ENCODE results near the gene DLG2.

DNA sequence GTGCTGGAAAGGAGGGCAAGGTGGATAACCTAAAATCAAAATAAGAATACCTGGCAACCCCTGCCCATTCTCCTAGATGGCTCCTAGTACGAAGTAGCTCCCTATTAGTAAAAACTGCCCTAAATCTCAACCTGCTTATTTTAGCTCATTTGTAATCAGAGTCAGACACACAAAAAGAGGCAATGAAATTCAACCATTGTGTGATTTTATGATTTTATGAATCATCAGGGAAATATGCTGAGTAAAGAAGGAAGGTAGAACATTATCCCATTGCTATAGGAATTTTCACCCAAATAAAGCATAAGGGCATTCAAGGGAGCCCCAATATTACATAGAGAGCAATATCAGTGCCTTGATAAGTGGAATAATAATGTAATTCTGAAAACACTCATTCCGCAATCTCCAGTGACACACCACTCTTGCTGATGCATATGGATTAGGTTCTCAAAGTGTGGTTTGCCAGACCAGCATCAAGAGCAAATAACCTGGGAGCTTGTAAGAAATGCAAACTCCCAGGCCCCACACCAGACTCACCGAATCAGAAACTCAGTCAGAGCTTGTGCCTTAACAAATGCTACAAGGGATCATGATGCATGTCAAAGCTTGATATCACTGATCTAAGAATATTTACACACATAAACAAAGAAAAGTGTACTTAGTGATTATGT is 789.6 kb downstream of the DLG2 start:
- TF ChIP-seq POLR2A (IDR thresholded peaks at IDR 0.05) (no peak), CTCF (IDR thresholded peaks at IDR 0.05) (no peak)
